ENCODE results near the gene HCFC1. TPM values are rescaled to one million over a fixed set of nuclear protein-coding genes. Genes with fewer than 3 reads are reported as not detected.
A peak's percentile ranks its signal among the peaks of the same experiment; 100 is the strongest.

The HCFC1 gene
- total and polyA plus RNA-seq, 7 donors = 7.4 to 57.3 (median 25.8) TPM

- Histone ChIP-seq H3K9me3 (no peaks in the 10 kb centered on the region), H3K4me3 (peak overlapping the region in 3 of 4 donors; percentile 67 to 81 (median 69)), H3K4me1 (peaks cover 0 to 21% (median 16%) of the 10 kb centered on the region in 4 donors), H3K27ac (peak overlapping the region in 3 of 4 donors; percentile 68 to 80 (median 79)), H3K36me3 (peaks cover 0 to 26% (median 6%) of the 10 kb centered on the region in 4 donors), H3K27me3 (no peaks in the 10 kb centered on the region)
- TF ChIP-seq POLR2AphosphoS5 (IDR thresholded peaks at IDR 0.05) = no peak
- TF ChIP-seq, protein P1, sequence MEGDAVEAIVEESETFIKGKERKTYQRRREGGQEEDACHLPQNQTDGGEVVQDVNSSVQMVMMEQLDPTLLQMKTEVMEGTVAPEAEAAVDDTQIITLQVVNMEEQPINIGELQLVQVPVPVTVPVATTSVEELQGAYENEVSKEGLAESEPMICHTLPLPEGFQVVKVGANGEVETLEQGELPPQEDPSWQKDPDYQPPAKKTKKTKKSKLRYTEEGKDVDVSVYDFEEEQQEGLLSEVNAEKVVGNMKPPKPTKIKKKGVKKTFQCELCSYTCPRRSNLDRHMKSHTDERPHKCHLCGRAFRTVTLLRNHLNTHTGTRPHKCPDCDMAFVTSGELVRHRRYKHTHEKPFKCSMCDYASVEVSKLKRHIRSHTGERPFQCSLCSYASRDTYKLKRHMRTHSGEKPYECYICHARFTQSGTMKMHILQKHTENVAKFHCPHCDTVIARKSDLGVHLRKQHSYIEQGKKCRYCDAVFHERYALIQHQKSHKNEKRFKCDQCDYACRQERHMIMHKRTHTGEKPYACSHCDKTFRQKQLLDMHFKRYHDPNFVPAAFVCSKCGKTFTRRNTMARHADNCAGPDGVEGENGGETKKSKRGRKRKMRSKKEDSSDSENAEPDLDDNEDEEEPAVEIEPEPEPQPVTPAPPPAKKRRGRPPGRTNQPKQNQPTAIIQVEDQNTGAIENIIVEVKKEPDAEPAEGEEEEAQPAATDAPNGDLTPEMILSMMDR (IDR thresholded peaks at IDR 0.05) = no peak
- no peak for TF ChIP-seq EP300 (IDR thresholded peaks at IDR 0.05)
- TF ChIP-seq POLR2A (IDR thresholded peaks at IDR 0.05) = no peak
- no peak for DNase-seq
- 26 to 45% methylated on average over 7 of the region's 7 CpGs for WGBS, 2 donors
- intact Hi-C loops (cut with DNase I) = loop anchor here (5.0 kb wide), 1 partner anchor 151 kb away; the partner anchor contains the start of gene SRPK3
Measured at GRCh38 chrX:153933748-153934147, 37.9 kb downstream of the HCFC1 start.

DNA sequence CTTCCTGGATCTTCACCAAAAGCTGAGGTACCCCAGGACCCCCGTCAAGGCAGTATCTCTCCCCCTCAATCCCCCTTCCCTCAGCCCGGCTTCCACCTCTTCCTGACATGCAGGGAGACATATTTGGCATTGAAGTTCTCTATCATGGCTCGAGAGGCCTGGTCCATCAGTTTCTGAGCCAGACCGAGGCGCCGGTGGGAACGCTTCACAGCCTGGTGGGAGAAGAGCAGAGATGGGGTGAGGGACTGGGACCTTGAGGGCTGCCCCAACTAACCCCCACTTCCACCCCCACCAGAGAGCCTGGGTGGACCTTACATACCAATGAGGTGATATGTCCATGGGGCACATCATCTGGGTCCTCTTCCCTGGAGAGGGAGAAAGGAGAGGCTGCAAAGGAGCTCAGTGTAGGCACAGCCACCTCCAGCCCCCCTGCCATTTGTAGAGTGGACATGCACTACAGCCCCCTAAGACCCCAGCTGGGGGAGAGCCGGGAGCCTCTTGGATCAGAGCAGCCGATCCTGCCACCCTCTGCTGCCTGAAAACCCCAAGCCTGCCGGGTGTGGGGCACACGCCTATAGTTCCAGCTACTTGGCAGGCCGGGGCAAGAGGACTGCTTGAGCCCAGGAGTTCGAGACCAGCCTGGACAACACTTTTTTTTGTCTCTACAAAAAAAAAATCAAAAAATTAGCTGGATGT is 39.2 kb downstream of the HCFC1 start:
- no peak overlapping the region for H3K27ac ChIP-seq
- intact Hi-C loops (cut with DNase I) = loop anchor here (5.0 kb wide), 1 partner anchor 150 kb away; the partner anchor contains the start of gene SRPK3
- H3K27me3 ChIP-seq = no peaks in the 10 kb centered on the region
- WGBS, 2 donors = 94 to 95% methylated on average over 13 of the region's 13 CpGs
- peaks cover 0 to 30% (median 18%) of the 10 kb centered on the region in 4 donors for H3K4me1 ChIP-seq
- DNase-seq = no peak
- TF ChIP-seq EP300 (IDR thresholded peaks at IDR 0.05) (no peak), POLR2A (IDR thresholded peaks at IDR 0.05) (no peak), POLR2AphosphoS5 (IDR thresholded peaks at IDR 0.05) (no peak)
- TF ChIP-seq, protein P1 (IDR thresholded peaks at IDR 0.05) = no peak
- H3K36me3 ChIP-seq = peaks cover 0 to 26% (median 6%) of the 10 kb centered on the region in 4 donors
- H3K9me3 ChIP-seq = no peaks in the 10 kb centered on the region
- H3K4me3 ChIP-seq = no peak overlapping the region

DNA sequence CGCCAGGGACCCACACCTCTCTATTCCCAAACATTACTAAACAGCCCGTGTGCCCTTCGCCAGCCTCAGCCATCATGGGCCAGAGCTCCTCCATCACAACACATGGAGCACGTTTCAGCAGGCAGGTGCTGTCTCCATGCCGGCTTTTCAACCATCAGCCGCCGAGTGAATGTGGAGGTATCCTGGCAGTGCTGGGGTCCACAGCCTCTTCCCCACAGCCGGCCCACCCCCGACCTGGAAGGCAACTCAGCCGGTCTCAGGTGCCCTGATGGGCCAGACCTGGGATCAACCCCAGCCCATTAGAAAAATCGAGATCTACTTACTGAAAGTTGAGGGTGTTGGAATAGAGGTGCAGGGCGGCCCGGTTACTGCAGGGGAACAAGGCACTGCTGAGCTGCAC is 39.9 kb downstream of the HCFC1 start:
- Histone ChIP-seq H3K4me3 (no peak overlapping the region), H3K27me3 (no peaks in the 10 kb centered on the region), H3K36me3 (peaks cover 0 to 26% (median 6%) of the 10 kb centered on the region in 4 donors), H3K9me3 (no peaks in the 10 kb centered on the region), H3K27ac (no peak overlapping the region), H3K4me1 (peaks cover 0 to 36% (median 23%) of the 10 kb centered on the region in 4 donors)
- TF ChIP-seq POLR2A (IDR thresholded peaks at IDR 0.05) (no peak), EP300 (IDR thresholded peaks at IDR 0.05) (no peak), POLR2AphosphoS5 (IDR thresholded peaks at IDR 0.05) (no peak)
- TF ChIP-seq, protein P1 (IDR thresholded peaks at IDR 0.05) = no peak
- WGBS, 2 donors = 94 to 97% methylated on average over 13 of the region's 13 CpGs
- DNase-seq = no peak
- intact Hi-C loops (cut with DNase I) = loop anchor here (5.0 kb wide), 1 partner anchor 149 kb away; the partner anchor contains the start of gene SRPK3

DNA sequence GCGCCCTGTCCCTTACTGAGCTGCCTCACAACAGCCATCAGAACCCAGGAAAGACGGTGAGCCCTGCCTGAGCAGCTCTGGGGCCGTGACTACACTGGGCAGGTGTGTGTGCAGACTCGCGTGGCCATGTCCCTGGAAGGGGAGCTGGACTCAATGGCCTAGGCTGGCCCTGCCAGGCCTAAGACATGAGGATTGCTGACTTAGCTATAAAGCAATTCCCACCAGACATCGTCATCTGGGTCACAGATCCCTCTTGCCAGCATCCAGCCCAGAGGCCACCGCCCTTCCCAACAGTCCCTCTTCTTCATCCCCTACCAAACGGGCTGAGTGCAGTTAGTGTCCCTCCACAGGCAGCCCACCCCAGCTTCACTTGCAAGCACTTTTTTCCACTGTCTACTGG is 40.5 kb downstream of the HCFC1 start:
- H3K4me1 ChIP-seq = peaks cover 0 to 42% (median 29%) of the 10 kb centered on the region in 4 donors
- intact Hi-C loops (cut with DNase I) = loop anchor here (5.0 kb wide), 1 partner anchor 149 kb away; the partner anchor contains the start of gene SRPK3
- H3K27ac ChIP-seq = no peak overlapping the region
- no peak overlapping the region for H3K4me3 ChIP-seq
- peaks cover 0 to 26% (median 6%) of the 10 kb centered on the region in 4 donors for H3K36me3 ChIP-seq
- no peak for TF ChIP-seq POLR2A (IDR thresholded peaks at IDR 0.05)
- no peak for TF ChIP-seq POLR2AphosphoS5 (IDR thresholded peaks at IDR 0.05)
- TF ChIP-seq EP300 (IDR thresholded peaks at IDR 0.05) = no peak
- TF ChIP-seq, protein P1 (IDR thresholded peaks at IDR 0.05) = no peak
- H3K27me3 ChIP-seq = no peaks in the 10 kb centered on the region
- DNase-seq = no peak
- WGBS, 2 donors = 94 to 97% methylated on average over 8 of the region's 8 CpGs
- H3K9me3 ChIP-seq = no peaks in the 10 kb centered on the region
